Fibroblast of skin of back (primary cell): Measurements from ENCODE around the gene LRRN4CL.

Experiments used
- DNase-seq: peaks from one replicate; pipeline ENCODE4 v3.0.0-alpha.2; 2013

LRRN4CL gene

DNA sequence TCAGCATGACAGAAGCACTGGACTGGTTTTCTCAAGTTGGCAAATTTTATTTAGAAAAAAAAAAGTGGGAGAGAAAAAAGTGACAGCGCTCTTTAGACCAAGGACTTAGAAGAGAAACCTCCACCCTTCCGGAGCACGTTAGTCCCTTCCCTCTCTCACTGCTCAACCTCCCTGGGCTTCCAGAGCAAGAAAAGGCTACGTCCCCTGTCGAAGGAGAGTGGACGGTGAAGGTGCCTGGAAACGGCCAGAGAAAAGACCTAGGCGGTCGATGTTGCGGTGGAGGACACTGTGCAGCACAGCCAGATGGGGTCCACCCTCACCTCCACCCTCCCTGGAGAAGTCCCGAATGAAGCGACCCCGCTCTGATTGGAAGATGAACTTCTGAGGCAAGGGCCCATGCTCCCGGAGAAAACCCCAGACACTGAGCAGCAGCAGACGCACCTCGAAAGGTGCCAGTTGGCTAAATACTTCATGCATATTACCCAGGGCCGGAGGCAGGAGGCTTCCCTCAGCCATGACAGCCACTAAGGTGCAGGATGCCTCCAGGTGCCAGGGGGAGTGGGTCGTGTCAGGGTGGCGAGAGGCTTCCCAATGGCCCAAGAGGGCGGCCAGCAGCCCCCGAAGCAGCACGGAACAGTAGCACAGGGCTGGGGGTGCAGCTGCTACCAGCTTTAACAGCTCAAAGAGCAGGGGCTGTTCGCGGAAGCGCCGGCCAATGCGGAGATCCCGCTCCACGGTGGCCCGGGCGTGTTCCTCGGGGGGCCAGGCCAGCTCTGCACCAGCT lies 42.3 kb downstream of the LRRN4CL start:
- DNase-seq = no peak

GRCh38 chr11:62645946-62646824 lies 43.1 kb downstream of the LRRN4CL start, which contains the start of gene GANAB:
Gene GANAB (minus strand): TSS chr11:62646613. CDS start chr11:62646599, 14 bp downstream.
- peak; percentile 98 for DNase-seq

GRCh38 chr11:62645671-62645945 lies 43.7 kb downstream of the LRRN4CL start:
- DNase-seq = no peak

DNA sequence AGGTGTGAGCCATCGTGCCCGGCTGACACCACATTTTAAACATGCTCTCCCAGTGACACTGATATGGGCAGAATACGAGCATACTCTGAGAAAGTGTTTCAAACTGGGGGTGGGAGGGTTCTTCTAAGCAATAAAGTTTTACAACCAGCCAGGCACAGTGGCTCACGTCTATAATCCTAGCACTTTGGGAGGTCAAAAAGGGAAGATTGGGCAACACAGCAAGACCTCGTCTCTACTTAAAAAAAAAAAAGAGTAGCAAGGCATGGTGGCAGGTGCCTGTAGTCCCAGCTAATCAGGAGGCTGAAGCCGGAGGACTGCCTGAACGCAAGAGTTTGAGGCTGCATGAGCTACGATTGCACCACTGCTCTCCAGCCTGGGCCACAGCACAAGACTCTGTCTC lies 45.1 kb downstream of the LRRN4CL start:
- DNase-seq = no peak
